Keratinocyte (primary cell): ENCODE data around the gene GSDMA. TPM values are rescaled to one million over a fixed set of nuclear protein-coding genes. Genes with fewer than 3 reads are reported as not detected.

Experiments used
- DNase-seq: peaks from one replicate; pipeline ENCODE4 v3.0.0-alpha.2; 2011; ENCODE audit warnings: low read depth, missing footprints, low spot score
- FAIRE-seq: peaks from 2 replicates; lab custom pipeline; 2011; peaks lifted over from hg19 to GRCh38; lab: Jason Lieb, UNC
- H2AFZ ChIP-seq: 2 replicates; pipeline ENCODE4 v1.6.0; 2012; ENCODE audit warnings: low read length, control low read depth, inconsistent platforms; ENCODE audit not compliant: control insufficient read depth
- H3K27ac ChIP-seq: 2 replicates; pipeline ENCODE4 v1.5.1; 2011; ENCODE audit warnings: low read length; ENCODE audit not compliant: control insufficient read depth, insufficient read depth
- H3K27me3 ChIP-seq: 3 replicates; pipeline ENCODE4 v1.6.0; 2011; ENCODE audit warnings: low read length; ENCODE audit not compliant: control insufficient read depth, insufficient read depth; ENCODE audit errors: extremely low read depth
- H3K36me3 ChIP-seq, 2 experiments: 2 replicates in 1 of 2; 3 replicates in 1 of 2; pipeline ENCODE4 v1.5.1; 2011; ENCODE audit warnings: low read length in 2 of 2, mild to moderate bottlenecking in 1 of 2; ENCODE audit not compliant: control insufficient read depth in 2 of 2, insufficient read depth in 2 of 2; ENCODE audit errors: extremely low read depth in 1 of 2
- H3K4me1 ChIP-seq: 3 replicates; pipeline ENCODE4 v1.5.1; 2011; ENCODE audit warnings: low read length; ENCODE audit not compliant: control insufficient read depth, insufficient read depth; ENCODE audit errors: extremely low read depth
- H3K4me2 ChIP-seq: 3 replicates; pipeline ENCODE4 v1.6.0; 2011; ENCODE audit warnings: low read depth, low read length; ENCODE audit not compliant: control insufficient read depth, insufficient read depth; ENCODE audit errors: extremely low read depth
- H3K4me3 ChIP-seq, 3 experiments: fragments of 200-600 bp in 1 of 3; sonication (generic) in 1 of 3; 2 replicates in 2 of 3; 3 replicates in 1 of 3; pipeline ENCODE4 v1.5.1; 2011 to 2016; ENCODE audit warnings: low read length in 3 of 3, mild to moderate bottlenecking in 3 of 3, control low read depth in 2 of 3, inconsistent platforms in 1 of 3, low read depth in 1 of 3, mixed read lengths in 1 of 3, mixed run types in 1 of 3, moderate library complexity in 1 of 3; ENCODE audit not compliant: control insufficient read depth in 2 of 3, insufficient read depth in 2 of 3; ENCODE audit errors: extremely low read depth in 1 of 3
- H3K79me2 ChIP-seq: 2 replicates; pipeline ENCODE4 v1.6.0; 2012; ENCODE audit warnings: low read length; ENCODE audit not compliant: control insufficient read depth, insufficient read depth
- H3K9ac ChIP-seq: 3 replicates; pipeline ENCODE4 v1.6.0; 2011; ENCODE audit warnings: low read length; ENCODE audit not compliant: control insufficient read depth, insufficient read depth; ENCODE audit errors: extremely low read depth
- H3K9me1 ChIP-seq: 3 replicates; pipeline ENCODE4 v1.6.0; 2011; ENCODE audit warnings: low read length; ENCODE audit not compliant: control insufficient read depth, insufficient read depth; ENCODE audit errors: extremely low read depth
- H3K9me3 ChIP-seq: 2 replicates; pipeline ENCODE4 v1.5.1; 2012; ENCODE audit warnings: low read depth, low read length; ENCODE audit not compliant: control insufficient read depth
- H4K20me1 ChIP-seq: 3 replicates; pipeline ENCODE4 v1.6.0; 2011; ENCODE audit warnings: low read length; ENCODE audit not compliant: control insufficient read depth, insufficient read depth; ENCODE audit errors: extremely low read depth
- CTCF ChIP-seq, 3 experiments: IDR thresholded peaks in 1 of 3; conservative IDR thresholded peaks in 1 of 3; optimal IDR thresholded peaks in 1 of 3; 2 replicates in 2 of 3; 3 replicates in 1 of 3; pipeline versions ENCODE3 to v1.5.1; 2011; ENCODE audit warnings: low read length in 3 of 3, mild to moderate bottlenecking in 3 of 3, moderate library complexity in 2 of 3, control low read depth in 1 of 3, inconsistent platforms in 1 of 3; ENCODE audit not compliant: insufficient read depth in 2 of 3; ENCODE audit errors: extremely low read depth in 1 of 3
- EZH2 ChIP-seq: IDR thresholded peaks from one replicate; pipeline ENCODE4 v1.6.1; 2012; ENCODE audit warnings: inconsistent platforms, mild to moderate bottlenecking, low read length, moderate library complexity
- dilution Hi-C: fragments of 300-500 bp; cut with MboI; formaldehyde crosslinking; loops from one replicate; pipeline ENCODE4 v1.7.0; 2020; ENCODE audit warnings: low sequenced_read_pairs; ENCODE audit not compliant: extremely low pct_ligation_motif_present
- polyA plus RNA-seq, 5 experiments: library from polyadenylated mRNA; depleted of rRNA in 3 of 5; stranded (reverse) in 3 of 5; stranded (forward) in 1 of 5; unstranded in 1 of 5; fragments of >200 nt; gene quantifications; 1 replicate in 1 of 5; 2 replicates in 3 of 5; 3 replicates in 1 of 5; pipeline versions ENCODE4 v1.2.1 to v1.2.3, GENCODE V29; 2011 to 2012; ENCODE audit warnings: missing spikeins in 2 of 5, low read depth in 1 of 5, low replicate concordance in 1 of 5

GSDMA gene
- polyA plus RNA-seq, 1 donor (not counting 4 experiments of a cell fraction or from before 2014, with no cell fraction given): 5.0 TPM

- Histone ChIP-seq H3K4me3 (no peak overlapping the region), H3K79me2 (no peaks in the 10 kb centered on the region), H3K9me3 (no peaks in the 10 kb centered on the region), H3K4me1 (peaks cover 16% of the 10 kb centered on the region), H3K9me1 (no peaks in the 10 kb centered on the region), H3K4me2 (no peak overlapping the region), H3K36me3 (no peaks in the 10 kb centered on the region), H3K27me3 (no peaks in the 10 kb centered on the region), H2AFZ (no peak overlapping the region), H3K27ac (no peak overlapping the region), H3K9ac (no peak overlapping the region), H4K20me1 (no peaks in the 10 kb centered on the region)
- TF ChIP-seq CTCF (optimal IDR thresholded peaks at IDR 0.05 in 1 of 3, IDR thresholded peaks at IDR 0.05 in 1 of 3, conservative IDR thresholded peaks at IDR 0.05 in 1 of 3; ENCODE audit: extremely low read depth in 1 of 3, insufficient read depth in 2 of 3, low read length in 3 of 3): no peak
- no peak for TF ChIP-seq EZH2
- FAIRE-seq: no peak
- dilution Hi-C loops: no loop called here
- DNase-seq: no peak
Measured at GRCh38 chr17:39968761-39969160, 6.0 kb downstream of the GSDMA start.

- Histone ChIP-seq H3K79me2 (no peaks in the 10 kb centered on the region), H3K4me2 (no peak overlapping the region), H4K20me1 (no peaks in the 10 kb centered on the region), H3K9ac (no peak overlapping the region), H2AFZ (no peak overlapping the region), H3K36me3 (no peaks in the 10 kb centered on the region), H3K4me3 (no peak overlapping the region), H3K9me3 (no peaks in the 10 kb centered on the region), H3K4me1 (peaks cover 19% of the 10 kb centered on the region), H3K27me3 (no peaks in the 10 kb centered on the region), H3K9me1 (no peaks in the 10 kb centered on the region), H3K27ac (no peak overlapping the region)
- dilution Hi-C loops: no loop called here
- no peak for TF ChIP-seq EZH2
- no peak for TF ChIP-seq CTCF (optimal IDR thresholded peaks at IDR 0.05 in 1 of 3, IDR thresholded peaks at IDR 0.05 in 1 of 3, conservative IDR thresholded peaks at IDR 0.05 in 1 of 3; ENCODE audit: extremely low read depth in 1 of 3, insufficient read depth in 2 of 3, low read length in 3 of 3)
- no peak for FAIRE-seq
- DNase-seq: no peak
Measured at GRCh38 chr17:39969375-39969774, 6.6 kb downstream of the GSDMA start.
